Transverse colon (tissue), 4 donors: ENCODE data around the gene ZNF708. TPM values are rescaled to one million over a fixed set of nuclear protein-coding genes. Genes with fewer than 3 reads are reported as not detected.

Experiments used
- DNase-seq: peaks from one replicate; pipeline ENCODE4 v3.0.0-alpha.2; 2019
- H3K27ac ChIP-seq, 4 donors: fragments of 200-600 bp; sonication (generic); 2 replicates each; pipeline ENCODE4 v1.5.1; 2016 to 2018; ENCODE audit warnings: inconsistent platforms in 4 of 4
- H3K27me3 ChIP-seq: fragments of 200-600 bp; sonication (generic); 2 replicates; pipeline ENCODE4 v1.5.1; 2017; ENCODE audit warnings: inconsistent platforms
- H3K36me3 ChIP-seq, 4 donors: fragments of 200-600 bp; sonication (generic); 2 replicates each; pipeline ENCODE4 v1.5.1; 2017 to 2019; ENCODE audit warnings: inconsistent platforms in 4 of 4
- H3K4me1 ChIP-seq, 4 donors: fragments of 200-600 bp; sonication (generic); 2 replicates each; pipeline ENCODE4 v1.5.1; 2017 to 2020; ENCODE audit warnings: inconsistent platforms in 4 of 4
- H3K4me3 ChIP-seq, 4 donors: fragments of 200-600 bp; sonication (generic); 1 replicate in 1 of 4; 2 replicates in 3 of 4; pipeline versions ENCODE4 v1.5.1 to v1.6.1; 2017 to 2019; ENCODE audit warnings: inconsistent platforms in 4 of 4
- H3K9me3 ChIP-seq, 2 donors: fragments of 200-600 bp; sonication (generic); 2 replicates each; pipeline ENCODE4 v1.5.1; 2017 to 2019; ENCODE audit warnings: inconsistent platforms in 2 of 2
- CTCF ChIP-seq, 5 experiments: fragments of 200-600 bp in 3 of 5; fragments of 450-650 bp in 2 of 5; sonication (generic) in 3 of 5; IDR thresholded peaks; 1 replicate in 2 of 5; 2 replicates in 3 of 5; pipeline ENCODE4 v1.5.1; 2016 to 2017; ENCODE audit warnings: antibody characterized with exemption in 5 of 5, inconsistent platforms in 3 of 5, mild to moderate bottlenecking in 2 of 5, moderate library complexity in 1 of 5
- EP300 ChIP-seq: sonication (generic); formaldehyde crosslinking; IDR thresholded peaks from one replicate; pipeline ENCODE4 v1.6.1; 2017; ENCODE audit warnings: antibody characterized with exemption, low read depth
- POLR2A ChIP-seq: fragments of 450-650 bp; IDR thresholded peaks from one replicate; pipeline ENCODE4 v1.6.1; 2016; ENCODE audit warnings: antibody characterized with exemption, mild to moderate bottlenecking, moderate library complexity
- POLR2AphosphoS5 ChIP-seq, 3 donors: sonication (generic); formaldehyde crosslinking; IDR thresholded peaks; one replicate each; pipeline ENCODE4 v1.6.1; 2016; ENCODE audit warnings: antibody characterized with exemption in 3 of 3
- WGBS, 2 donors: methylation state at CpG; one replicate each; pipeline ENCODE4 v1.1.5; 2018; ENCODE audit warnings: low coverage in 1 of 2; 5-methylcytosine and 5-hydroxymethylcytosine counted together
- in situ Hi-C, 4 donors: fragments of 200-750 bp; cut with MboI; loops; one replicate each; pipeline versions ENCODE4 v1.15.0 to v1.15.1; 2017; ENCODE audit warnings: low sequenced_read_pairs in 3 of 4, low pct_ligation_motif_present in 1 of 4, low pct_unique_long_range_greater_than_20kb in 1 of 4
- intact Hi-C: fragments of 100-400 bp; cut with DNase I; formaldehyde crosslinking; loops from one replicate; pipeline ENCODE4 v1.15.1; 2023; ENCODE audit warnings: low total_unique reads
- total RNA-seq, 4 donors: library from RNA; depleted of rRNA; stranded (reverse); fragments of >200 nt; gene quantifications; one replicate each; pipeline ENCODE4 v1.1.0, GENCODE V29; 2016

ZNF708 gene
- total RNA-seq, 4 donors from 2014 or later = 12.7 to 21.4 (median 19.2) TPM

GRCh38 chr19:21335721-21336120 lies 6.5 kb upstream of the ZNF708 start:
- no peaks in the 10 kb centered on the region for H3K36me3 ChIP-seq
- TF ChIP-seq POLR2AphosphoS5 (IDR thresholded peaks at IDR 0.05) (no peak), CTCF (IDR thresholded peaks at IDR 0.05) (no peak), EP300 (no peak), POLR2A (no peak)
- no peak for DNase-seq
- intact Hi-C loops = no loop called here
- in situ Hi-C loops = no loop called here
- peaks cover 21 to 31% of the 10 kb centered on the region in 2 donors for H3K9me3 ChIP-seq
- H3K27ac ChIP-seq = no peak overlapping the region
- 48 to 73% methylated on average over 2 of the region's 2 CpGs for WGBS, 2 donors
- no peaks in the 10 kb centered on the region for H3K4me1 ChIP-seq
- no peaks in the 10 kb centered on the region for H3K27me3 ChIP-seq
- no peak overlapping the region for H3K4me3 ChIP-seq

- Histone ChIP-seq H3K27me3 (no peaks in the 10 kb centered on the region), H3K27ac (peak overlapping the region; percentile 93 to 98 (median 97)), H3K4me1 (peaks cover 0 to 19% (median 13%) of the 10 kb centered on the region in 4 donors), H3K9me3 (peaks cover 0 to 19% of the 10 kb centered on the region in 2 donors), H3K36me3 (peaks cover 0 to 27% (median 2%) of the 10 kb centered on the region in 4 donors), H3K4me3 (peak overlapping the region; percentile 45 to 89 (median 68))
- intact Hi-C loops = no loop called here
- TF ChIP-seq EP300 = no peak
- no peak for TF ChIP-seq CTCF (IDR thresholded peaks at IDR 0.05)
- no peak for TF ChIP-seq POLR2AphosphoS5 (IDR thresholded peaks at IDR 0.05)
- TF ChIP-seq POLR2A = no peak
- WGBS, 2 donors = 5 to 14% methylated on average over 6 of the region's 6 CpGs
- no peak for DNase-seq
- in situ Hi-C loops = no loop called here
Observed at GRCh38 chr19:21328406-21328805, 804 bp downstream of the ZNF708 start.

GRCh38 chr19:21326169-21326568 lies 3.0 kb downstream of the ZNF708 start:
- Histone ChIP-seq H3K36me3 (peaks cover 0 to 29% (median 2%) of the 10 kb centered on the region in 4 donors), H3K27ac (no peak overlapping the region), H3K4me3 (no peak overlapping the region), H3K9me3 (peaks cover 0 to 27% of the 10 kb centered on the region in 2 donors), H3K27me3 (no peaks in the 10 kb centered on the region), H3K4me1 (peaks cover 0 to 22% (median 14%) of the 10 kb centered on the region in 4 donors)
- intact Hi-C loops = no loop called here
- WGBS, 2 donors = 71 to 100% methylated on average over 2 of the region's 2 CpGs
- DNase-seq = no peak
- TF ChIP-seq EP300 (no peak), POLR2A (no peak), POLR2AphosphoS5 (IDR thresholded peaks at IDR 0.05) (no peak), CTCF (IDR thresholded peaks at IDR 0.05) (no peak)
- in situ Hi-C loops = no loop called here

- TF ChIP-seq EP300 (no peak), POLR2AphosphoS5 (IDR thresholded peaks at IDR 0.05) (no peak)
- H3K4me1 ChIP-seq = peaks cover 0 to 14% (median 6%) of the 10 kb centered on the region in 4 donors
- H3K27me3 ChIP-seq = no peaks in the 10 kb centered on the region
- peak overlapping the region in 1 of 4 donors; percentile 3 for H3K27ac ChIP-seq
- DNase-seq = no peak
- H3K4me3 ChIP-seq = no peak overlapping the region
- H3K9me3 ChIP-seq = peaks cover 0 to 27% of the 10 kb centered on the region in 2 donors
- in situ Hi-C loops = no loop called here
- intact Hi-C loops = no loop called here
- H3K36me3 ChIP-seq = peaks cover 0 to 46% (median 2%) of the 10 kb centered on the region in 4 donors
- 96% methylated on average over 2 of the region's 2 CpGs for WGBS, 2 donors
Observed at GRCh38 chr19:21323000-21323399, 6.2 kb downstream of the ZNF708 start.

GRCh38 chr19:21322528-21322927 lies 6.7 kb downstream of the ZNF708 start:
- in situ Hi-C loops = no loop called here
- H3K36me3 ChIP-seq = peaks cover 0 to 47% (median 2%) of the 10 kb centered on the region in 4 donors
- peak overlapping the region in 1 of 4 donors; percentile 41 for H3K27ac ChIP-seq
- peaks cover 0 to 27% of the 10 kb centered on the region in 2 donors for H3K9me3 ChIP-seq
- no peaks in the 10 kb centered on the region for H3K27me3 ChIP-seq
- TF ChIP-seq CTCF (IDR thresholded peaks at IDR 0.05) (no peak), POLR2A (no peak), POLR2AphosphoS5 (IDR thresholded peaks at IDR 0.05) (no peak), EP300 (no peak)
- H3K4me3 ChIP-seq = no peak overlapping the region
- H3K4me1 ChIP-seq = peaks cover 0 to 9% (median 3%) of the 10 kb centered on the region in 4 donors
- no peak for DNase-seq
- intact Hi-C loops = no loop called here
- 77 to 85% methylated on average over 3 to 8 of the region's 8 CpGs for WGBS, 2 donors
